NCI-H1694 treated with DMSO at 0.1 percent for 48 hours (cell line): Measurements from ENCODE around the gene PCDH1.

Experiments
- DNase-seq: peaks from one replicate; lab custom pipeline; 2025; lab: John Stamatoyannopoulos, UW

Gene PCDH1

GRCh38 chr5:141873933-141874261, 4.3 kb downstream of the PCDH1 start:
- no peak for DNase-seq

- DNase-seq = no peak
Measured at GRCh38 chr5:141872496-141873356, 5.5 kb downstream of the PCDH1 start.

GRCh38 chr5:141871870-141872269, 6.3 kb downstream of the PCDH1 start:
- DNase-seq = no peak

GRCh38 chr5:141870871-141871270, 7.3 kb downstream of the PCDH1 start:
- DNase-seq = no peak

- DNase-seq = no peak
Measured at GRCh38 chr5:141870228-141870627, 8.0 kb downstream of the PCDH1 start.

GRCh38 chr5:141869514-141869913, 8.7 kb downstream of the PCDH1 start:
- no peak for DNase-seq

GRCh38 chr5:141869040-141869439, 9.2 kb downstream of the PCDH1 start:
- no peak for DNase-seq

GRCh38 chr5:141868541-141868940, 9.7 kb downstream of the PCDH1 start:
- no peak for DNase-seq

GRCh38 chr5:141867651-141868050, 10.6 kb downstream of the PCDH1 start:
- no peak for DNase-seq

- no peak for DNase-seq
Measured at GRCh38 chr5:141867139-141867538, 11.1 kb downstream of the PCDH1 start.

- no peak for DNase-seq
Measured at GRCh38 chr5:141866096-141866495, 12.1 kb downstream of the PCDH1 start.

GRCh38 chr5:141865406-141865805, 12.8 kb downstream of the PCDH1 start:
- DNase-seq = no peak

- no peak for DNase-seq
Measured at GRCh38 chr5:141864371-141865370, 13.5 kb downstream of the PCDH1 start.

- DNase-seq = no peak
Measured at GRCh38 chr5:141863569-141864178, 14.5 kb downstream of the PCDH1 start.

- no peak for DNase-seq
Measured at GRCh38 chr5:141862936-141863543, 15.2 kb downstream of the PCDH1 start.

GRCh38 chr5:141861194-141861593, 17.0 kb downstream of the PCDH1 start:
- no peak for DNase-seq

- DNase-seq = no peak
Measured at GRCh38 chr5:141858079-141858765, 20.0 kb downstream of the PCDH1 start.

GRCh38 chr5:141857226-141857625, 21.0 kb downstream of the PCDH1 start:
- DNase-seq = no peak

- no peak for DNase-seq
Measured at GRCh38 chr5:141856037-141856790, 22.0 kb downstream of the PCDH1 start.

GRCh38 chr5:141855265-141856036, 22.8 kb downstream of the PCDH1 start:
- DNase-seq = no peak
